Urothelium cell line (cell line): ENCODE results near the gene GGA3.
"Not testable (repeated sequence)": the region's sequence is repeated elsewhere in the genome, so short reads cannot be mapped to it uniquely, and the experiment has no call there.

ENCODE experiments used
- DNase-seq: peaks from one replicate; pipeline ENCODE4 v3.0.0; 2011; ENCODE audit warnings: low spot score, mixed read lengths
- FAIRE-seq: peaks from 2 replicates; lab custom pipeline; 2011; peaks lifted over from hg19 to GRCh38; lab: Jason Lieb, UNC

GGA3 gene

GRCh38 chr17:75261336-75262111 is at the start of gene GGA3, which contains the start of gene MRPS7:
TSS of gene GGA3 (minus strand) at chr17:75261606. CDS start at chr17:75261587, 19 bp downstream.
TSS of gene MRPS7 (plus strand) at chr17:75261879. CDS start at chr17:75261901, 22 bp downstream.
- FAIRE-seq (peak; percentile 13), DNase-seq (peak; percentile 98)

- no peak for DNase-seq
These were observed 47.6 kb upstream of the GGA3 start for GRCh38 chr17:75308732-75309629.

DNA sequence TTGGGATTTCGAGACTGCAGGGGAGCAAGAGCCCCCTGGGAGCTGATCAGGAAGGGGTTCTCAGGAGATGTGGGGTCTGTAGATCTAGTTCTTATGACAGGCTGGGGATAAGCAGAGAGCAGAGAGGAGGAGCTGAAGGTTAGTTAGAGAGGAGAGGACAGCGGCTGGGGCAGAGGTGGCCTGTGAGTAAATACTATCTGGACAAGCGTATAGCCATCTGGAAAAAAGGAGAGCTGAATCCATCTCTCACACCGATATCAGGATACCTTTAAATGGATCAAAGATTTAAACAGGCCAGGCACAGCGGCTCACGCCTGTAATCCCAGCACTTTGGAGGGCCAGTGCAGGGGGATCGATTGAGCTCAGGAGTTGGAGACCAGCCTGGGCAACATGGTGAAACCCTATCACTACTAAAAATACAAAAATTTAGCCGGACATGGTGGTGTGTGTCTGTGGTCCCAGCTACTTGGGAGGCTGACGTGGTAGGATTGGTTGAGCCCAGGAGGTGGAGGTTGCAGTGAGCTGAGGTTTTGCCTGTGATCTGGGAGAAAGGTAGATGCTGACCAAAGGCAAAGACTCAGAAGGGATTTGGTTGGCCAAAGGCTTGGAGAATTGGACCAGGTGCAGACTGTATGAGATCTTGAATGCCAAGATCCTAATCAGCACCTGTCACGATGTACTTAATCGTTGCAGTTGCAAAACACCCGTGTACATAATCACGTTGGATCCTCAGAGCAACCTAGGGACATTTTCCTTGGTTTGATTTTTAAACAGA is 46.7 kb upstream of the GGA3 start:
- DNase-seq (no peak), FAIRE-seq (no peak)

More at GRCh38 chr17:75308732-75309629, 47.6 kb upstream of the GGA3 start:
- no peak for FAIRE-seq

GRCh38 chr17:75301502-75302206 is 40.2 kb upstream of the GGA3 start:
- DNase-seq = no peak
- FAIRE-seq = no peak

DNA sequence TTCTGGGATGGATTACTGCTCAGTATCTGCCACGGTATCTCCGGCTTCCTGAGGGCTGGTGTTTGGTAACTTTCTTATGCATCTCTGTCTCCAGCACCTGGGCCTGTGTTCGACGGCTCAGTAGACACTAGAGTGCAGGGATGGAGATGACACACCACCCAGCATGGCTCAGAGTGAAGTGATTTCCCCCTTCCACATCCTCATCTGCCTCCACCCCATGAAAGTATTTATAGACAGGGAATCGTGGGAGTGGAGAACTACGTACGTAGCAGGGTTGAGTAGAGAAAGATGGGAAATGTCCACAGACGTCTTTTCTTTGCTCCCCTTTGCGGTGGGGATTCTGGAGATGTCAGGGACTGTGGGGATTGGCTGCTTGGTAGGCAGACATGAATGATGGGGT is 39.6 kb upstream of the GGA3 start:
- FAIRE-seq (no peak), DNase-seq (no peak)

- no peak for FAIRE-seq
These were observed 38.9 kb upstream of the GGA3 start for GRCh38 chr17:75300280-75300679.

DNA sequence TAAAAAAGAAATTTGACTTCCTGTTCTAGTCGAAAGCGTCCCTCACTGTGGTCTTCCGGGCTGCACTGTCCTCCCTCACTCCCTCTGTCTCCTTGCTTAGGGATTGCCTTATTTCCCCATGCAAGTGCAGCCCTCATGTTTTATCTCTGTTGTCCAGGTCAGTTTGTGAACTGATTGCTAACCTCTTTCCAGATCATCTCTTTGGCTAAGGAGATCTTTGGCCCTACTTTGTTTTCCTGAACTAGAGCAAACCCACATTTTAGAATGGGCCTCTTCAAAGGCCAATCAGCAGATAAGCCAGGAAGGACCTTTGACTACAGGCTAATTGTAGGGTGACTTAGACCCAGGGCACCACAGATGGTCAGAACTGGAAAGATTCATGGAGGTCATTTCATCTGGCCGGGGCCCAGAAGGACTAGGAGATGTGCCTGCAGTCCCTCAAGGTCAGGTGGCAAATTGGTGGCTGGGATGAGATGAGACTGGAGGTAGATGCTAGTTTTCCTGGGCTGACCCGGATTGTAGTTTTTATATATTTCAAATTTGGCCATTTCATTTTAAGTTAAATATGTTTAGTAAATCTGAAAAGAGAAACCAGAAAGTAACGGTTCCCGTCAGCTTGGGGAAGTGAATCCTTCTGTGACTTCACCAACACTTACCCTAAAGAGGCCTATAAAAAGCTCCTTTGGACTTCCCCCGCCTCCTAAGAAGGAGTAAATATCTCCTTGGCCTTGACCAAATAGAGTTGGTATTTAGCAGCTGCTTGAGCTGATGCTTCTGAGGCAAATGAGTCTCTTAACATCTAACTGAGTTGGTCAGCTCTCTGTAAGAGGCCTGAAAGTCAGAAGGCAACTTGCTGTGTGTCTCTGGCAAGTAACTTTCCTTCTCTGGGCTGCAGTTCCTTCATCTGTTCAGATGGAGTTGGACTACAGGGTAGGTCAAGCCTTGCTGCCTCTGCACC is 34.1 kb upstream of the GGA3 start:
- FAIRE-seq = no peak
- DNase-seq = no peak

More at GRCh38 chr17:75300280-75300679, 38.9 kb upstream of the GGA3 start:
- no peak for DNase-seq

DNA sequence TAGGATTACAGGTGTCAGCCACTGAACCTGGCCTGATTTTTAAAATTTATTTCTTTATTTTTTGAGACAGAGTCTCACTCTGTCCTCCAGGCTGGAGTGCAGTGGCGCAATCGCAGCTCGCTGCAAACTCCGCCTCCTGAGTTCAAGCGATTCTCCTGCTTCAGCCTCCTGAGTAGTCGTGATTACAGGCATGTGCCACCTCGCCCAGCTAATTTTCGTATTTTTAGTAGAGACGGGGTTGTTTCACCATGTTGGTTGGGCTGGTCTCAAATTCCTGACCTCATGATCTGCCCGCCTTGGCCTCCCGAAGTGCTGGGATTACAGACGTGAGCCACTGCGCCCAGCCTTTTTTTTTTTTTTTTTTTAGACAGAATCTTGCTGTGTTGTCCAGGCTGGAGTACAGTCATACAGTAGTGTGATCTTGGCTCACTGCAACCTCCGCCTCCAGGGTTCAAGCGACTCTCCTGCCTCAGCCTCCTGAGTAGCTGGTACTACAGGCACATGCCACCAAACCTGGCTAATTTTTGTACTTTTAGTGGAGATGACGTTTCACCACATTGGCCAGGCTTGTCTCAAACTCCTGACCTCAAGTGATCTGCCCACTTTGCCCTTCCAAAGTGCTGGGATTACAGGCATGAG is 31.5 kb upstream of the GGA3 start:
- FAIRE-seq, DNase-seq: not testable (repeated sequence)

- DNase-seq (peak; percentile 51), FAIRE-seq (no peak)
These were observed 28.5 kb upstream of the GGA3 start for GRCh38 chr17:75289832-75290337.

DNA sequence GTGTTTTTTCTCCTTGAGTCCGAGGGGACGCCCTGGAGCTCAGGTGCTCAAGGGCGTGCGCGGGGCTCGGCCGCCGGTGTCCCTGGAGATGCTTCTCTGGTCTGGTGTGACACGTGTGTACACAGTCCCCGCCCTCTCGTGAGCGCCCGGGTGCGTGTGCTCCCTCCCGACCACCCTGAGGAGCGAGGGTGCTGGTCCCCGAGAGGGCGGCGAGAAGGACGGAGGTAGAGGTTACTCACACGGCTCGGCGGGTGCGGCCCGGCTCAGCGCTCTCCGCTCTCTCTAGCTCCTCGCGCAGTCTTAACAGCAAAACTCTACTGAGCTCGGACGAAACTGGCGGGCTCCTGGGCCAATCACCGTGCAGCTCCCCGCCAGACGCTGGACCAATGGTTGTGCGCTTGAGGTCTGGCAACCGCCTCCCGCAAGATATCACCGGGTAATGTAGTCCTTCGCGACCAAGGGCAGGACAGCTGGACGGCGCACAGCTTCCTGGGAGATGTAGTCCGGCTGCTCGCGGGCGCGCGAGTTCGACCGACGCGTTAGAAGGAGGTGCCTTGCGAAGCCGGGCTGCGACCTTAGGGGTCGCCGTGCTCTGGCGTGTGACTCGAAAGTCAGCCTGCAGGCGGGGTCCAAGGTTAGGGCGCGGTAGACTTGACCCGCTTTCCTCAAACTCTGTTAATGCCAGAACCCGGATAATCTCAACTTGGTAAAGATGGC is 27.9 kb upstream of the GGA3 start, which contains the start of gene SLC25A19:
TSS of gene SLC25A19 (minus strand) at position 319 of the 717 bp plus-strand sequence. CDS start 2,669 bp downstream, outside the sequence.
- FAIRE-seq (peak; percentile 97), DNase-seq (peak; percentile 100)

- FAIRE-seq (no peak), DNase-seq (peak; percentile 73)
These were observed 27.3 kb upstream of the GGA3 start for GRCh38 chr17:75288770-75289114.

GRCh38 chr17:75288359-75288758 is 27.0 kb upstream of the GGA3 start:
- FAIRE-seq (no peak), DNase-seq (no peak)

DNA sequence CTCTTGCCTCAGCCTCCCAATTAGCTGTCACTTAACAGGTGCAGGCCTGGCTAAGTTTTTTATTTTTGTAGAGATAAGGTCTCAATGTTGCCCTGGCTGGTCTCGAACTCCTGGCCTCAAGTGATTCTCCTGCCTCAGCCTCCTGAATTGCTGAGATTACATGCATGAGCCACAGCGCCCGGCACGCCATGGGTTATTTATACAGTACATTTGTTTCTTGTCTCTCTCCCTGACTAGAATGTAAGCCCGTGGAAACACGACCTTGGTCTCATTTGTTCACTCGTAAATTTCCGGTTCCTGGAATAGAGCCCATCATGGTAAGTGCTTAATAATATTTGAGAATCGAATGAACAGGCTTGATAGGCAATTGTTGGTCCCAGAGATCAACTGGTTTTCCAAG is 25.8 kb upstream of the GGA3 start:
- FAIRE-seq = no peak
- DNase-seq = no peak

GRCh38 chr17:75285123-75285522 is 23.7 kb upstream of the GGA3 start:
- no peak for DNase-seq
- no peak for FAIRE-seq

DNA sequence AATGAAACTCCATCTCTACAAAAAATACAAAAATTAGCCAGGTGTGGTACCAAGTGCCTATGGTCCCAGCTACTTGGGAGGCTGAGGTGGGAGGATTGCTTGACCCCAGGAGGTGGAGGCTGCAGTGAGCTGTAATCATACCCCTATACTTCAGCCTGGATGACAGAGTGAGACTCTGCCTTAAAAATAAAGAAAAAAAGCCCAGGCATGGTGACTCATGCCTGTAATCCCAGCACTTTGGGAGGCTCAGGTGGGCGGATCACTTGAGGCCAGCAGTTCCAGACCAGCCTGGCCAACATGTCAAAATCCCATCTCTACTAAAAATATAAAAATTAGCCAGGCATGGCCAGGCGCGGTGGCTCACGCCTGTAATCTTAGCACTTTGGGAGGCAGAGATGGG is 18.8 kb upstream of the GGA3 start:
- not testable (repeated sequence) for FAIRE-seq

DNA sequence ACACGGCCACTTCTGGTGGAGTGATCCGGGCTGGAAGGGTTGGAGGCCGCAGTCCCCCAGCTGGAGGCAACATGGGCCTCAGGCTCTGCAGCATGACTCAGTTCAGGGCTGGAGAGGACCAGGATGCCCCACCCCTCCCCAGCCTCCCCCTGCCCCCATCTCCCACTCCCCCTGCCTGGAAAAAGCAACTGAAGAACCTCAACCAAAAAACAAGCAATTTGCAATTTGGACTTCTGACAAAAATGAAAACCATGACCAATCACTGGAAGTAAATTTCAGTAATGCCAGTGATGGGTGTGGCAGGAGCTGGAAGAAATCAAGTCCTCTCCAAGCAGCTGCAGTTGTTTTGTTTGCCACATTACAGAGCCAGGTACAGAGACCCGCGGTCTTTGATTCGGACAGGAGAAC is 16.3 kb upstream of the GGA3 start:
- FAIRE-seq (no peak), DNase-seq (peak; percentile 51)

More for the DNA sequence above, 18.8 kb upstream of the GGA3 start:
- DNase-seq = not testable (repeated sequence)

DNA sequence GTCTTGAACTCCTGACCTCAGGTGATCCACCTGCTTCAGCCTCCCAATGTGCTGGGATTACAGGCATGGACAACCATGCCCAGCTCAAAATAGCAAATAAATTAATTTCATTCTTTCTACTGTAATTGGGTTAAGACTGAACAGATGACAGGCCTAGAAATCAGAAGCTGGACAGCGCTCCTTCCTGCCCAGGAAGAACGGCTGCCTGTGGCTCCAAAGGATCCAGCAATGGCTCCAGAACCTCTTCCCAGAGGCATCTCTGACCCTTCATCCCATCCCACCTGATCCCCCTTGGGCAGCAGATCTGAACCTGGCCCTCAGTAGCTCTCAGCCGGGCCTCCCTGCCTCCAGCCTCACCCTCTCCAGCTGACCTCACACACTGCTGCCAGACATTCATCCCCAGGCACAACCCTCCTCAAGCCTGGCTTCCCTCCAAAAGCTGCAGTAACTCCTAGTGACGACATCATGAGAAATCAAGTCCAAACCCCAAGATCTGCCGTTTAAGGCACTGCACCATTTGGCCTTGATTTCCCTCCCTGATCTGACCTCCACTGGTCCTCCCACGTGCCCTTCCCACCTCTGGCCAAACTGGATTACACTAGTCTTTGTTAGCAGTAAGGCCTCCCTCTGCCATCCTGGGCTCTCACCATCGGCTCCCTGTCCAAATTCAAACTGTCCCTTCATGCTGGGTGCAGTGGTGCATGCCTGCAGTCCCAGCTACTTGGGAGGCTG is 12.7 kb upstream of the GGA3 start:
- FAIRE-seq (no peak), DNase-seq (no peak)
